ENCODE results near the gene DNAJC16. TPM values are rescaled to one million over a fixed set of nuclear protein-coding genes. Genes with fewer than 3 reads are reported as not detected.

DNAJC16 gene
- total RNA-seq, 3 donors from 2014 or later (not counting 1 experiment from before 2014, with no cell fraction given), result 18.6 to 22.8 (median 18.7) TPM

- ATAC-seq (no peak), DNase-seq (no peak)
- peaks cover 0 to 2% of the 10 kb centered on the region in 2 donors for H3K27me3 Mint-ChIP-seq (ENCODE audit: low read depth in 2 of 2)
- H3K4me3 Mint-ChIP-seq, result no peak overlapping the region
- H3K27ac Mint-ChIP-seq, result no peak overlapping the region
- no peaks in the 10 kb centered on the region for H3K27me3 ChIP-seq (ENCODE audit: control insufficient read depth, insufficient read depth, low read length)
- peaks cover 16% of the 10 kb centered on the region for H3K4me1 ChIP-seq (ENCODE audit: control insufficient read depth, insufficient read depth, low read length)
- no peaks in the 10 kb centered on the region for H3K36me3 Mint-ChIP-seq
- no peak for TF ChIP-seq CTCF (IDR thresholded peaks at IDR 0.05)
- peaks cover 3% of the 10 kb centered on the region for H3K9me3 ChIP-seq (ENCODE audit: control insufficient read depth, insufficient read depth, low read length)
- H3K4me3 ChIP-seq (ENCODE audit: low read length), result no peak overlapping the region
- H3K36me3 ChIP-seq (ENCODE audit: control insufficient read depth, insufficient read depth, low read length), result no peaks in the 10 kb centered on the region
- H3K27ac ChIP-seq (ENCODE audit: low read length), result no peak overlapping the region
- no peaks in the 10 kb centered on the region for H3K9me3 Mint-ChIP-seq
- intact Hi-C loops (cut with micrococcal nuclease), result no loop called here
- H3K4me1 Mint-ChIP-seq, result peaks cover 13 to 14% of the 10 kb centered on the region in 2 donors
- WGBS (ENCODE audit: insufficient coverage), result 95% methylated on average over 10 of the region's 11 CpGs
Observed at GRCh38 chr1:15605398-15606383, 79.0 kb downstream of the DNAJC16 start.

DNA sequence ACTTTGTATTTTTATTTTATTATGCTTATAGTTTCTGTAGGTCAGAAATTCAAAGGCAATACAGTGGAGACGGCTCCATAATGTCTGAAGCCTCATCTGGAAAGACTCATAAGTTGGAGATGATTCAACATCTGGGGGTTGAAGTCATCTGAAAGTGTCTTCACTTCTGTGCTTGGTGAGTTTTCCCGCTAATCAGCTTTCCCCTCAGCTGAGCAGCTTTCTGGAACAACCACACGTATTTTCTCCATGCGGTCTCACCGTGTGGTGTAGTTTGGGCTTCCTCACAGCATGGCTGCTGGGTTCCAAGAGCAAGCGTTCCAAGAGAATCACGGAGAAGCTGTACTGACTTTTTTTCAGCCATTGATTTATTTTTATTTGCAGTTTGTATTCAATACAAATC lies 83.0 kb downstream of the DNAJC16 start:
- Mint-ChIP-seq H3K4me3 (no peak overlapping the region), H3K27me3 (ENCODE audit: low read depth in 2 of 2) (peaks cover 0 to 2% of the 10 kb centered on the region in 2 donors), H3K4me1 (no peaks in the 10 kb centered on the region), H3K9me3 (no peaks in the 10 kb centered on the region), H3K36me3 (no peaks in the 10 kb centered on the region), H3K27ac (no peak overlapping the region)
- no peak overlapping the region for H3K27ac ChIP-seq (ENCODE audit: low read length)
- WGBS (ENCODE audit: insufficient coverage), result 91% methylated on average over 7 of the region's 7 CpGs
- intact Hi-C loops (cut with micrococcal nuclease), result loop anchor here (10.0 kb wide), 1 partner anchor 75 kb away; the partner anchor contains the start of gene PLEKHM2
- no peak for DNase-seq
- TF ChIP-seq CTCF (IDR thresholded peaks at IDR 0.05), result no peak
- ATAC-seq, result no peak
- no peak overlapping the region for H3K4me3 ChIP-seq (ENCODE audit: low read length)
- H3K9me3 ChIP-seq (ENCODE audit: control insufficient read depth, insufficient read depth, low read length), result no peaks in the 10 kb centered on the region
- no peaks in the 10 kb centered on the region for H3K4me1 ChIP-seq (ENCODE audit: control insufficient read depth, insufficient read depth, low read length)
- no peaks in the 10 kb centered on the region for H3K27me3 ChIP-seq (ENCODE audit: control insufficient read depth, insufficient read depth, low read length)
- no peaks in the 10 kb centered on the region for H3K36me3 ChIP-seq (ENCODE audit: control insufficient read depth, insufficient read depth, low read length)

DNA sequence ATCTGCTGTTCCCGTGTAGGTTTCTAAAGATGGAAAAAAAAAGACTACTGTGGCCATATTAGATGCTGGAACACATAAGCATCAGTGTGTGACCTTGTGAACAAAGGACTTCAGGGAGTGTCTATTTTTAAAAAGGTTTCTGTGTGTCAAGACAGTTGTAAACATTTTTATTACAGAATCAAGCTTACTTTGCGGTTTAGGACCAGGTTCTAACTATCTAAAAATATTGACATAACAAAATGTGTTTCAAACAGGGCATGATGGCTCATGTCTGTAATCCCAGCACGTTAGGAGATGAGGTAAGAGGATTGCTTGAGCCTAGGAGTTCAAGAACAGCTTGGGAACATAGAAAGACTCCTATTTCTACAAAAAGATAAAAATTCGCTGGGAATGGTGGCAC lies 83.5 kb downstream of the DNAJC16 start:
- Mint-ChIP-seq H3K27ac (no peak overlapping the region), H3K36me3 (no peaks in the 10 kb centered on the region), H3K4me1 (no peaks in the 10 kb centered on the region), H3K4me3 (no peak overlapping the region), H3K9me3 (no peaks in the 10 kb centered on the region), H3K27me3 (ENCODE audit: low read depth in 2 of 2) (peaks cover 0 to 2% of the 10 kb centered on the region in 2 donors)
- H3K4me1 ChIP-seq (ENCODE audit: control insufficient read depth, insufficient read depth, low read length), result no peaks in the 10 kb centered on the region
- H3K36me3 ChIP-seq (ENCODE audit: control insufficient read depth, insufficient read depth, low read length), result no peaks in the 10 kb centered on the region
- 82% methylated on average over 3 of the region's 4 CpGs for WGBS (ENCODE audit: insufficient coverage)
- ATAC-seq (no peak), DNase-seq (no peak)
- H3K27me3 ChIP-seq (ENCODE audit: control insufficient read depth, insufficient read depth, low read length), result no peaks in the 10 kb centered on the region
- H3K4me3 ChIP-seq (ENCODE audit: low read length), result no peak overlapping the region
- intact Hi-C loops (cut with micrococcal nuclease), result loop anchor here (10.0 kb wide), 1 partner anchor 75 kb away; the partner anchor contains the start of gene PLEKHM2
- H3K27ac ChIP-seq (ENCODE audit: low read length), result no peak overlapping the region
- H3K9me3 ChIP-seq (ENCODE audit: control insufficient read depth, insufficient read depth, low read length), result no peaks in the 10 kb centered on the region
- TF ChIP-seq CTCF (IDR thresholded peaks at IDR 0.05), result no peak

Measured in natural killer cell (primary cell).